OCI-LY3 (cell line): ENCODE data around the gene UGCG.

Experiments used
- CTCF ChIP-seq: fragments of 200-600, 300-600 bp; sonication (generic); IDR thresholded peaks from 2 replicates; pipeline ENCODE4 v1.5.1; 2014; ENCODE audit warnings: antibody characterized with exemption, low read length, low read depth
- EZH2phosphoT487 ChIP-seq: fragments of 200-600 bp; shearing (Covaris generic); IDR thresholded peaks from 2 replicates; pipeline ENCODE4 v1.6.1; 2018; ENCODE audit warnings: antibody characterized with exemption, mixed run types, low read depth

DNA sequence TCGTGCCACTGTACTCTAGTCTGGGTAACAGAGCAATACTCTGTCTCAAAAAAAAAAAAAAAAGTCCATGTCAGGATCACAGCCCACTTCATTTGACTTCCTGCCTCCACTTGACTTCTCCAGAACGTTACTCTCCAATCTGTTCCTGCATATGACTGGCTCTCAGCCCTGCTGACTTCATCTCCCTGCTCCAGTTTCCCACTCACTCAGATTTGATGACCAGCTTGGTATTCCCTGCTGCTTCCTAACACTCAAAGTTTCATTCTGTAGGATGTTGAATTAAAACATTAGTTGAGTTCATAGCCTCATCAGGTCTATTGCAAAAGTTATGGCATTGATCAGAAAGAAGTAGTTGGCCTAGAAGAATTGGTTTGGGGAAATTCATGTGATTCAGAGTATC, 52.3 kb downstream of the UGCG start:
- TF ChIP-seq CTCF (no peak), EZH2phosphoT487 (no peak)
